K562 (cell line): Measurements from ENCODE around the gene TPI1. TPM values are rescaled to one million over a fixed set of nuclear protein-coding genes. Genes with fewer than 3 reads are reported as not detected.

Source experiments
- ATAC-seq: fragments of 200-7000 bp; cut with Tn5 transposase; 3 replicates; pipeline ENCODE4 v1.9.1; 2020; ENCODE audit warnings: moderate library complexity
- BruUV-seq: library from RNA; stranded (reverse); fragments of 400-500 nt; replicated peaks from 2 replicates; lab custom pipeline; 2021; lab: Mats Ljungman, UMichigan
- CTCF ChIA-PET: fragments of 300-600 bp; formaldehyde crosslinking; extraction: SDS; loops from one replicate; lab custom pipeline; 2021; ENCODE audit warnings: low intra/inter-chr PET ratio; lab: Yijun Ruan, JAX
- POLR2A ChIA-PET: fragments of 300-600, 350-650 bp; sonication (Branson Sonifier 250); formaldehyde crosslinking; extraction: SDS; loops from one replicate; lab custom pipeline; 2021; ENCODE audit warnings: antibody characterized with exemption, inconsistent platforms; lab: Yijun Ruan, JAX
- DNase-seq, 4 experiments: peaks; one replicate each; pipeline versions ENCODE4 v3.0.0 to v3.0.0-alpha.2; 2011 to 2018; ENCODE audit warnings: low spot score in 3 of 4, mixed read lengths in 3 of 4; ENCODE audit errors: extremely low read depth in 1 of 4
- FAIRE-seq: peaks from 2 replicates; lab custom pipeline; 2011; peaks lifted over from hg19 to GRCh38; lab: Jason Lieb, UNC
- H2AFZ ChIP-seq: 2 replicates; pipeline ENCODE4 v1.6.0; 2011; ENCODE audit warnings: low read depth, low read length, control low read depth, inconsistent platforms
- H3K27ac ChIP-seq: fragments of 200-600 bp; 3 replicates; pipeline ENCODE4 v1.8.0; 2011; ENCODE audit warnings: low read depth, mild to moderate bottlenecking, control low read depth, inconsistent platforms, low read length, moderate library complexity, mixed read lengths; ENCODE audit errors: extremely low read depth
- H3K27me3 ChIP-seq, 2 experiments: fragments of 300-600 bp in 1 of 2; 2 replicates in 1 of 2; 3 replicates in 1 of 2; pipeline versions ENCODE4 v1.6.0 to v1.8.0; 2011; ENCODE audit warnings: inconsistent platforms in 2 of 2, low read length in 2 of 2, mild to moderate bottlenecking in 1 of 2, mixed read lengths in 1 of 2, moderate library complexity in 1 of 2; ENCODE audit not compliant: control insufficient read depth in 2 of 2, insufficient read depth in 2 of 2
- H3K36me3 ChIP-seq: fragments of 300-600 bp; 3 replicates; pipeline ENCODE4 v1.8.0; 2011; ENCODE audit warnings: mild to moderate bottlenecking, low read length, inconsistent platforms; ENCODE audit not compliant: control insufficient read depth, insufficient read depth
- H3K4me1 ChIP-seq, 2 experiments: fragments of 200-600 bp in 1 of 2; replicated peaks in 1 of 2; 2 replicates in 1 of 2; 3 replicates in 1 of 2; pipeline versions ENCODE4 v1.5.1 to v1.8.0; 2011; ENCODE audit warnings: inconsistent platforms in 2 of 2, low read length in 2 of 2, mild to moderate bottlenecking in 1 of 2, mixed read lengths in 1 of 2, moderate library complexity in 1 of 2; ENCODE audit not compliant: control insufficient read depth in 2 of 2, insufficient read depth in 2 of 2
- H3K4me2 ChIP-seq: 2 replicates; pipeline ENCODE4 v1.6.1; 2011; ENCODE audit warnings: low read length, control low read depth, inconsistent platforms, mixed read lengths; ENCODE audit not compliant: insufficient read depth
- H3K4me3 ChIP-seq: fragments of 200-600 bp; sonication (generic), shearing (Covaris generic); 2 replicates; pipeline ENCODE4 v1.5.1; 2016; ENCODE audit warnings: control low read depth, inconsistent platforms
- H3K79me2 ChIP-seq: fragments of 200-600 bp; 3 replicates; pipeline ENCODE4 v1.8.0; 2011; ENCODE audit warnings: low read length, inconsistent platforms; ENCODE audit not compliant: control insufficient read depth, insufficient read depth
- H3K9ac ChIP-seq, 2 experiments: 2 replicates each; pipeline versions ENCODE4 v1.6.0 to v1.6.1; 2011; ENCODE audit warnings: low read depth in 2 of 2, low read length in 2 of 2, control low read depth in 1 of 2, inconsistent platforms in 1 of 2, mild to moderate bottlenecking in 1 of 2, mixed read lengths in 1 of 2; ENCODE audit not compliant: insufficient read depth in 1 of 2
- H3K9me1 ChIP-seq: one replicate; pipeline ENCODE4 v1.6.0; 2011; ENCODE audit warnings: inconsistent platforms, mild to moderate bottlenecking, low read length, moderate library complexity; ENCODE audit not compliant: control insufficient read depth, insufficient read depth
- H3K9me3 ChIP-seq: replicated peaks from 2 replicates; pipeline ENCODE4 v1.5.1; 2011; ENCODE audit warnings: low read depth, low read length, inconsistent platforms; ENCODE audit not compliant: control insufficient read depth, insufficient read depth
- H4K20me1 ChIP-seq: replicated peaks from 2 replicates; pipeline ENCODE4 v1.6.1; 2011; ENCODE audit warnings: low read length, inconsistent platforms, mixed read lengths; ENCODE audit not compliant: control insufficient read depth, insufficient read depth
- CBFA2T2 ChIP-seq: fragments of 450-650 bp; conservative IDR thresholded peaks from 2 replicates; pipeline ENCODE4 v1.6.1; 2017; ENCODE audit warnings: mild to moderate bottlenecking
- CBX8 ChIP-seq: fragments of 200-600 bp; sonication (generic); IDR thresholded peaks from 2 replicates; pipeline ENCODE4 v1.6.1; 2012; ENCODE audit warnings: borderline replicate concordance, mixed run types, low read depth, mild to moderate bottlenecking, moderate library complexity, mixed read lengths, low read length, control low read depth, inconsistent platforms; ENCODE audit not compliant: poor library complexity, severe bottlenecking; ENCODE audit errors: extremely low read depth
- CREBBP ChIP-seq: IDR thresholded peaks from one replicate; pipeline ENCODE4 v1.6.1; 2012; ENCODE audit warnings: low read depth, mild to moderate bottlenecking, control low read depth, inconsistent platforms, low read length
- KLF13 ChIP-seq: fragments of 450-650 bp; IDR thresholded peaks from 2 replicates; pipeline ENCODE4 v1.6.1; 2016; ENCODE audit warnings: missing genetic modification characterization, low read depth, mild to moderate bottlenecking, missing compliant biosample characterization, moderate library complexity, borderline replicate concordance
- MBD1 ChIP-seq: fragments of 250-450 bp; sonication (Bioruptor Pico); IDR thresholded peaks from 2 replicates; pipeline ENCODE4 v1.8.0; 2022; ENCODE audit warnings: inconsistent platforms
- NFE2L1 ChIP-seq: fragments of 450-650 bp; IDR thresholded peaks from 2 replicates; pipeline ENCODE4 v1.6.1; 2016; ENCODE audit warnings: missing genetic modification characterization, low read depth, mild to moderate bottlenecking, missing compliant biosample characterization, moderate library complexity, borderline replicate concordance
- RBFOX2 ChIP-seq: fragments of 200-400 bp; formaldehyde crosslinking; IDR thresholded peaks from 2 replicates; pipeline ENCODE4 v1.6.1; 2017; ENCODE audit warnings: low read depth, mild to moderate bottlenecking, low read length, moderate library complexity
- ZBED1 ChIP-seq: IDR thresholded peaks from 2 replicates; pipeline ENCODE4 v1.6.1; 2014
- ZNF133 ChIP-seq: fragments of 250-450 bp; sonication (Bioruptor Pico); IDR thresholded peaks from 2 replicates; pipeline ENCODE4 v1.4.0; 2020; ENCODE audit warnings: mild to moderate bottlenecking
- ZNF830 ChIP-seq: fragments of 250-450 bp; sonication (Bioruptor Pico); IDR thresholded peaks from 2 replicates; pipeline ENCODE4 v1.5.0; 2021; ENCODE audit warnings: mild to moderate bottlenecking
- WGBS: fragments of 100-300 bp; shearing (Covaris generic); methylation state at CpG from one replicate; pipeline ENCODE4 v1.1.6; 2016; ENCODE audit warnings: low coverage, mixed read lengths; ENCODE audit not compliant: insufficient coverage; ENCODE audit errors: missing lambda C conversion rate; 5-methylcytosine and 5-hydroxymethylcytosine counted together
- in situ Hi-C: fragments of 300-500 bp; cut with MboI; formaldehyde crosslinking; loops from 4 replicates; pipeline ENCODE4 v1.15.0; 2018; ENCODE audit warnings: inconsistent platforms, mixed read lengths
- intact Hi-C: fragments of 100-400 bp; cut with micrococcal nuclease; formaldehyde crosslinking; loops from 2 replicates; pipeline ENCODE4 v1.14.2; 2022
- polyA plus RNA-seq, 8 experiments: library from polyadenylated mRNA; depleted of rRNA in 4 of 8; stranded (reverse) in 5 of 8; unstranded in 3 of 8; fragments of >200 nt; fragmentation: Nextera tagmentation in 2 of 8; fragmentation: Illumina TruSeq in 1 of 8; extraction: Ambion mirVana in 2 of 8; extraction: Trizol in 1 of 8; gene quantifications; 2 replicates each; pipeline versions ENCODE4 v1.2.1 to v1.2.3, GENCODE V29; 2011 to 2014; ENCODE audit warnings: inconsistent platforms in 1 of 8, missing spikeins in 1 of 8
- total RNA-seq, 7 experiments: library from RNA; depleted of rRNA in 6 of 7; stranded (reverse); fragments of >200 nt in 6 of 7; fragmentation: Illumina TruSeq in 2 of 7; extraction: Trizol in 2 of 7; gene quantifications; 2 replicates each; pipeline versions ENCODE4 v1.2.1 to v1.2.3, GENCODE V29; 2011 to 2021; ENCODE audit warnings: low replicate concordance in 1 of 7
- TF ChIP-seq, protein P1 (sequence below): sonication (generic); formaldehyde crosslinking; IDR thresholded peaks from 2 replicates; pipeline ENCODE4 v1.8.0; 2023; ENCODE audit warnings: mild to moderate bottlenecking, missing genetic modification reagents
- TF ChIP-seq, protein P2 (sequence below): fragments of 250-450 bp; sonication (Bioruptor Pico); IDR thresholded peaks from 2 replicates; pipeline ENCODE4 v1.8.0; 2021; ENCODE audit warnings: borderline replicate concordance, mild to moderate bottlenecking, moderate library complexity; ENCODE audit not compliant: poor library complexity, severe bottlenecking
- TF ChIP-seq, protein P3 (sequence below): fragments of 450-650 bp; formaldehyde crosslinking; IDR thresholded peaks from 2 replicates; pipeline ENCODE4 v1.4.0; 2022; ENCODE audit warnings: missing genetic modification characterization
- TF ChIP-seq, protein P4 (sequence below): fragments of 250-450 bp; sonication (Bioruptor Pico); IDR thresholded peaks from 2 replicates; pipeline ENCODE4 v1.8.0; 2021; ENCODE audit warnings: moderate library complexity, mild to moderate bottlenecking, inconsistent platforms

The TPI1 gene
- total and polyA plus RNA-seq, 9 of the 15 experiments (the other 6 are each of a cell fraction or from before 2014, with no cell fraction given): 662 to 4,971 (median 892) TPM

DNA sequence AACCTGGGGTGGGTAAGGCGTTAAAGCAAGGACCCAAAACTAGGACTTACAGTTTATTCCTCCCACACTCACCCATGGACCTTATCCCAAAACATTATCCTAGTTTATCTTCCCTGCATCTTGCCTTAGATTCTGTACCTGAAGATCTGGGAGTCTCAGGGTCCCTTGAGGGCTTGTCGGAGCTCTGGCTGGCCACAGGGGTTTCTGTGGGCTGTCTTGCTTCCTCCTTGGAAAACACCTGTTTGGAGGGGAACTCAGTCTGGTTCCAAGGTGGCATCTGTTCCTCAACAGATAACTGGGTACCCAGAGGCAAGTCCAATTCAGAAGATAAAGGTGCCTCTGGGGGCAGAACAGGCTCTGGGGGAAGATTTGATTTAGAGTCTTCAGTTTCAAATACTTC lies 17.9 kb upstream of the TPI1 start:
- peak overlapping the region; percentile 79 for H3K4me3 ChIP-seq
- ChIA-PET POLR2A (interaction anchor here (1.5 kb wide), 1 partner anchor 17 kb away, joined by 5 read pairs; no protein-coding TSS in a partner anchor), CTCF (no interaction called here)
- peak overlapping the region; percentile 88 for H3K4me2 ChIP-seq
- H3K36me3 ChIP-seq: peaks cover 69% of the 10 kb centered on the region; the same call in 2 of the 3 replicates
- H3K79me2 ChIP-seq: peaks cover 44% of the 10 kb centered on the region
- WGBS: 82% methylated on average over 2 of the region's 2 CpGs
- BruUV-seq: no TSS peak
- in situ Hi-C loops: no loop called here
- peak overlapping the region; percentile 89 to 96; a peak in 3 of 4 replicates for H3K9ac ChIP-seq
- no peaks in the 10 kb centered on the region for H3K9me3 ChIP-seq
- intact Hi-C loops: no loop called here
- H2AFZ ChIP-seq: no peak overlapping the region
- DNase-seq (no peak), ATAC-seq (no peak), FAIRE-seq (no peak)
- no peaks in the 10 kb centered on the region for H3K27me3 ChIP-seq
- no peaks in the 10 kb centered on the region; the same call in 1 of the 2 replicates for H4K20me1 ChIP-seq
- H3K27ac ChIP-seq: peak overlapping the region; percentile 87; the same call in 1 of the 3 replicates
- H3K4me1 ChIP-seq: peaks cover 18% of the 10 kb centered on the region in 2 experiments; a peak in 4 of 5 replicates
- no peaks in the 10 kb centered on the region for H3K9me1 ChIP-seq
- TF ChIP-seq CBFA2T2 (no peak), NFE2L1 (tag) (no peak), KLF13 (tag) (no peak), ZBED1 (no peak), RBFOX2 (no peak), ZNF830 (CRISPR knock-in tag) (no peak), CBX8 (no peak), CREBBP (no peak), MBD1 (CRISPR knock-in tag) (no peak), ZNF133 (CRISPR knock-in tag) (no peak)
- TF ChIP-seq, protein P1, sequence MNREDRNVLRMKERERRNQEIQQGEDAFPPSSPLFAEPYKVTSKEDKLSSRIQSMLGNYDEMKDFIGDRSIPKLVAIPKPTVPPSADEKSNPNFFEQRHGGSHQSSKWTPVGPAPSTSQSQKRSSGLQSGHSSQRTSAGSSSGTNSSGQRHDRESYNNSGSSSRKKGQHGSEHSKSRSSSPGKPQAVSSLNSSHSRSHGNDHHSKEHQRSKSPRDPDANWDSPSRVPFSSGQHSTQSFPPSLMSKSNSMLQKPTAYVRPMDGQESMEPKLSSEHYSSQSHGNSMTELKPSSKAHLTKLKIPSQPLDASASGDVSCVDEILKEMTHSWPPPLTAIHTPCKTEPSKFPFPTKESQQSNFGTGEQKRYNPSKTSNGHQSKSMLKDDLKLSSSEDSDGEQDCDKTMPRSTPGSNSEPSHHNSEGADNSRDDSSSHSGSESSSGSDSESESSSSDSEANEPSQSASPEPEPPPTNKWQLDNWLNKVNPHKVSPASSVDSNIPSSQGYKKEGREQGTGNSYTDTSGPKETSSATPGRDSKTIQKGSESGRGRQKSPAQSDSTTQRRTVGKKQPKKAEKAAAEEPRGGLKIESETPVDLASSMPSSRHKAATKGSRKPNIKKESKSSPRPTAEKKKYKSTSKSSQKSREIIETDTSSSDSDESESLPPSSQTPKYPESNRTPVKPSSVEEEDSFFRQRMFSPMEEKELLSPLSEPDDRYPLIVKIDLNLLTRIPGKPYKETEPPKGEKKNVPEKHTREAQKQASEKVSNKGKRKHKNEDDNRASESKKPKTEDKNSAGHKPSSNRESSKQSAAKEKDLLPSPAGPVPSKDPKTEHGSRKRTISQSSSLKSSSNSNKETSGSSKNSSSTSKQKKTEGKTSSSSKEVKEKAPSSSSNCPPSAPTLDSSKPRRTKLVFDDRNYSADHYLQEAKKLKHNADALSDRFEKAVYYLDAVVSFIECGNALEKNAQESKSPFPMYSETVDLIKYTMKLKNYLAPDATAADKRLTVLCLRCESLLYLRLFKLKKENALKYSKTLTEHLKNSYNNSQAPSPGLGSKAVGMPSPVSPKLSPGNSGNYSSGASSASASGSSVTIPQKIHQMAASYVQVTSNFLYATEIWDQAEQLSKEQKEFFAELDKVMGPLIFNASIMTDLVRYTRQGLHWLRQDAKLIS (CRISPR knock-in tag): no peak
- TF ChIP-seq, protein P2, sequence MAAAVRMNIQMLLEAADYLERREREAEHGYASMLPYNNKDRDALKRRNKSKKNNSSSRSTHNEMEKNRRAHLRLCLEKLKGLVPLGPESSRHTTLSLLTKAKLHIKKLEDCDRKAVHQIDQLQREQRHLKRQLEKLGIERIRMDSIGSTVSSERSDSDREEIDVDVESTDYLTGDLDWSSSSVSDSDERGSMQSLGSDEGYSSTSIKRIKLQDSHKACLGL: no peak
- TF ChIP-seq, protein P3, sequence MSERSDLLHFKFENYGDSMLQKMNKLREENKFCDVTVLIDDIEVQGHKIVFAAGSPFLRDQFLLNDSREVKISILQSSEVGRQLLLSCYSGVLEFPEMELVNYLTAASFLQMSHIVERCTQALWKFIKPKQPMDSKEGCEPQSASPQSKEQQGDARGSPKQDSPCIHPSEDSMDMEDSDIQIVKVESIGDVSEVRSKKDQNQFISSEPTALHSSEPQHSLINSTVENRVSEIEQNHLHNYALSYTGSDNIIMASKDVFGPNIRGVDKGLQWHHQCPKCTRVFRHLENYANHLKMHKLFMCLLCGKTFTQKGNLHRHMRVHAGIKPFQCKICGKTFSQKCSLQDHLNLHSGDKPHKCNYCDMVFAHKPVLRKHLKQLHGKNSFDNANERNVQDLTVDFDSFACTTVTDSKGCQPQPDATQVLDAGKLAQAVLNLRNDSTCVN (CRISPR knock-in tag): no peak
- TF ChIP-seq, protein P4, sequence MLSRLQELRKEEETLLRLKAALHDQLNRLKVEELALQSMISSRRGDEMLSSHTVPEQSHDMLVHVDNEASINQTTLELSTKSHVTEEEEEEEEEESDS (CRISPR knock-in tag): no peak
